Measurements from ENCODE around the gene CFAP74.

- TF ChIP-seq CTCF (IDR thresholded peaks at IDR 0.05; ENCODE audit: poor library complexity), result no peak
- no peak for TF ChIP-seq EZH2 (IDR thresholded peaks at IDR 0.05; ENCODE audit: borderline replicate concordance)
Observed at GRCh38 chr1:1973716-1974642, 29.6 kb downstream of the CFAP74 start.
